Heart right ventricle (tissue), 16 donors: ENCODE measurements around the gene PUS7L. TPM values are rescaled to one million over a fixed set of nuclear protein-coding genes. Genes with fewer than 3 reads are reported as not detected.

Experiments used
- ATAC-seq, 8 donors: fragments of 200-7000 bp; cut with Tn5 transposase; one replicate each; pipeline ENCODE4 v1.9.1; 2020; ENCODE audit warnings: mild to moderate bottlenecking in 8 of 8, moderate library complexity in 8 of 8, moderate number of reproducible peaks in 1 of 8
- DNase-seq, 2 donors: peaks; one replicate each; pipeline ENCODE4 v3.0.0-alpha.2; 2020
- H3K27ac ChIP-seq, 10 donors: fragments of 200-600 bp; sonication (generic) in 2 of 10; one replicate each; pipeline versions ENCODE4 v1.5.0 to v1.8.0; 2020 to 2022; ENCODE audit warnings: mild to moderate bottlenecking in 3 of 10
- H3K27me3 ChIP-seq, 7 donors: fragments of 200-600 bp; one replicate each; pipeline ENCODE4 v1.8.0; 2021 to 2022; ENCODE audit warnings: mild to moderate bottlenecking in 2 of 7
- H3K36me3 ChIP-seq, 9 donors: fragments of 200-600 bp; sonication (generic) in 1 of 9; one replicate each; pipeline versions ENCODE4 v1.5.0 to v1.8.0; 2020 to 2022; ENCODE audit warnings: mild to moderate bottlenecking in 2 of 9
- H3K4me1 ChIP-seq, 9 donors: fragments of 200-600 bp; sonication (generic) in 1 of 9; one replicate each; pipeline versions ENCODE4 v1.5.0 to v1.8.0; 2020 to 2022; ENCODE audit warnings: mild to moderate bottlenecking in 4 of 9
- H3K4me3 ChIP-seq, 10 donors: fragments of 200-600 bp; sonication (generic) in 2 of 10; one replicate each; pipeline versions ENCODE4 v1.5.0 to v1.8.0; 2020 to 2022; ENCODE audit warnings: mild to moderate bottlenecking in 7 of 10, moderate library complexity in 2 of 10
- H3K9me3 ChIP-seq, 11 donors: fragments of 200-600 bp in 10 of 11; sonication (generic) in 2 of 11; one replicate each; pipeline versions ENCODE4 v1.5.0 to v1.8.0; 2013 to 2022; ENCODE audit warnings: mild to moderate bottlenecking in 2 of 11, control low read depth in 1 of 11, moderate library complexity in 1 of 11
- CTCF ChIP-seq, 9 donors: fragments of 200-600 bp; sonication (generic) in 2 of 9; IDR thresholded peaks; one replicate each; pipeline versions ENCODE4 v1.5.0 to v1.8.0; 2021 to 2022; ENCODE audit warnings: antibody characterized with exemption in 9 of 9, mild to moderate bottlenecking in 5 of 9, moderate library complexity in 1 of 9
- WGBS, 2 donors: extraction: QIAGEN DNeasy Blood & Tissue Kit; methylation state at CpG; one replicate each; pipeline ENCODE4 v1.1.7; 2013; ENCODE audit warnings: inconsistent platforms in 1 of 2; 5-methylcytosine and 5-hydroxymethylcytosine counted together
- intact Hi-C, 10 donors: fragments of 100-400 bp; cut with DNase I; formaldehyde crosslinking; loops; one replicate each; pipeline versions ENCODE4 v1.11.1 to v1.14.2; 2022
- polyA plus RNA-seq, 2 donors: library from polyadenylated mRNA; stranded (reverse); fragments of 200-250 nt; gene quantifications; one replicate each; pipeline ENCODE4 v1.2.3, GENCODE V29; 2013
- total RNA-seq, 10 donors: library from RNA; stranded (reverse); fragmentation: NEBNext Ultra II Directional in 3 of 10; extraction: Animal tissue kit (Norgen Biotek cat#: 25700) in 3 of 10; gene quantifications; one replicate each; pipeline versions ENCODE4 v1.2.1 to v1.2.4, GENCODE V29; 2021 to 2023
- donor health status: Arrhythmogenic right ventricular cardiomyopathy.
- donor health status: ischemic (EF 13 %, LVEDD 7.1; RV severe dilation, severe dysfunction).
- donor health status: healthy with polysubstance abuse.
- donor health status: DM: no; HTN: yes; CAD: no.
- donor health status: DM: no; HTN: no; CAD: no.
- donor health status: ischemic (EF 25% LVEDD 6.9; RV normal size, moderate dysfunction).
- donor health status: ischemic (EF 25% LVEDD 5.7; RV mildly dilated, moderate dysfunction).
- donor health status: healthy.
- donor health status: DM: yes; HTN: yes; CAD: no.
- donor health status: Ischemic cardiomyopathy.
- donor health status: ischemic (EF 35%, LVEDD 5.7; RV mildly dilated, moderate dysfunction).
- donor health status: nonischemic (EF 11% LVEDD 7.7; RV severe dilation, severe dysfunction).
- donor health status: DM: yes; HTN: yes; CAD: no.
- donor health status: PGD.
- donor health status: ischemic (EF 29% LVEDD 5.4; RV normal size, mild dysfunction).
- donor health status: nonischemic (EF 23%, LVEDD 6.1; RV moderate dilation, normal function).

PUS7L gene
- total and polyA plus RNA-seq, 12 donors: 1.2 to 7.8 (median 5.1) TPM

GRCh38 chr12:43737646-43738045 lies 20.9 kb downstream of the PUS7L start:
- peaks cover 0 to 96% (median 16%) of the 10 kb centered on the region in 9 donors for H3K36me3 ChIP-seq

GRCh38 chr12:43736927-43737440 lies 21.6 kb downstream of the PUS7L start:
- 90 to 94% methylated on average over 3 of the region's 3 CpGs for WGBS, 2 donors
- H3K4me3 ChIP-seq: no peak overlapping the region
- H3K36me3 ChIP-seq: peaks cover 0 to 95% (median 16%) of the 10 kb centered on the region in 9 donors
- ATAC-seq: no peak
- no peak for DNase-seq
- H3K4me1 ChIP-seq: no peaks in the 10 kb centered on the region
- no peak overlapping the region for H3K27ac ChIP-seq
- no peaks in the 10 kb centered on the region for H3K27me3 ChIP-seq
- intact Hi-C loops: no loop called here
- no peak for TF ChIP-seq CTCF (IDR thresholded peaks at IDR 0.05)
- H3K9me3 ChIP-seq: no peaks in the 10 kb centered on the region

More at GRCh38 chr12:43737646-43738045, 20.9 kb downstream of the PUS7L start:
- no peak overlapping the region for H3K4me3 ChIP-seq
- 64 to 66% methylated on average over 2 of the region's 2 CpGs for WGBS, 2 donors
- no peaks in the 10 kb centered on the region for H3K4me1 ChIP-seq
- DNase-seq (no peak), ATAC-seq (no peak)
- H3K27ac ChIP-seq: no peak overlapping the region
- intact Hi-C loops: no loop called here
- TF ChIP-seq CTCF (IDR thresholded peaks at IDR 0.05): no peak
- H3K27me3 ChIP-seq: no peaks in the 10 kb centered on the region
- no peaks in the 10 kb centered on the region for H3K9me3 ChIP-seq

GRCh38 chr12:43733687-43734086 lies 24.9 kb downstream of the PUS7L start:
- WGBS, 2 donors: 88 to 90% methylated on average over 3 of the region's 3 CpGs
- peaks cover 0 to 96% (median 13%) of the 10 kb centered on the region in 9 donors for H3K36me3 ChIP-seq
- H3K27ac ChIP-seq: no peak overlapping the region
- H3K27me3 ChIP-seq: no peaks in the 10 kb centered on the region
- H3K4me3 ChIP-seq: no peak overlapping the region
- TF ChIP-seq CTCF (IDR thresholded peaks at IDR 0.05): no peak
- intact Hi-C loops: no loop called here
- H3K4me1 ChIP-seq: no peaks in the 10 kb centered on the region
- DNase-seq (no peak), ATAC-seq (no peak)
- no peaks in the 10 kb centered on the region for H3K9me3 ChIP-seq

GRCh38 chr12:43730283-43730682 lies 28.3 kb downstream of the PUS7L start:
- DNase-seq: no peak
- Histone ChIP-seq H3K9me3 (no peaks in the 10 kb centered on the region), H3K27me3 (no peaks in the 10 kb centered on the region), H3K4me3 (no peak overlapping the region), H3K36me3 (peaks cover 0 to 65% (median 3%) of the 10 kb centered on the region in 9 donors), H3K4me1 (no peaks in the 10 kb centered on the region), H3K27ac (no peak overlapping the region)
- intact Hi-C loops: no loop called here
- no peak for TF ChIP-seq CTCF (IDR thresholded peaks at IDR 0.05)
- WGBS, 2 donors: 83 to 85% methylated on average over 4 of the region's 4 CpGs
- ATAC-seq: no peak
